ENCODE data around the gene COL4A4. TPM values are rescaled to one million over a fixed set of nuclear protein-coding genes. Genes with fewer than 3 reads are reported as not detected.

The COL4A4 gene
- total and polyA plus RNA-seq, 2 of the 13 experiments (the other 11 are each of a cell fraction or from before 2014, with no cell fraction given): not detected

- TF ChIP-seq ZNF687 (CRISPR knock-in tag; IDR thresholded peaks at IDR 0.05) (peak; percentile 22; the same call in 1 of the 2 replicates), MED13 (CRISPR knock-in tag; IDR thresholded peaks at IDR 0.05) (no peak), CAMTA2 (CRISPR knock-in tag; IDR thresholded peaks at IDR 0.05; ENCODE audit: borderline replicate concordance) (no peak), KLF9 (CRISPR knock-in tag; IDR thresholded peaks at IDR 0.05; ENCODE audit: low read depth) (no peak), NCOA5 (CRISPR knock-in tag; IDR thresholded peaks at IDR 0.05) (no peak), ZNF549 (CRISPR knock-in tag; IDR thresholded peaks at IDR 0.05) (no peak), TCF7L2 (IDR thresholded peaks at IDR 0.05; ENCODE audit: low read depth, low read length) (no peak), ZNF224 (CRISPR knock-in tag; IDR thresholded peaks at IDR 0.05) (no peak), MEIS2 (CRISPR knock-in tag; IDR thresholded peaks at IDR 0.05) (no peak), KLF13 (CRISPR knock-in tag; IDR thresholded peaks at IDR 0.05) (no peak), FIP1L1 (IDR thresholded peaks at IDR 0.05; ENCODE audit: borderline replicate concordance, insufficient read depth, low read depth, low read length) (no peak), RAD21 (CRISPR knock-in tag; IDR thresholded peaks at IDR 0.05) (peak; percentile 70; the same call in 1 of the 2 replicates), ZBTB7A (CRISPR knock-in tag; IDR thresholded peaks at IDR 0.05) (no peak), ZNF619 (CRISPR knock-in tag; IDR thresholded peaks at IDR 0.05) (no peak), HDAC2 (CRISPR knock-in tag; IDR thresholded peaks at IDR 0.05) (no peak), PHF8 (CRISPR knock-in tag; IDR thresholded peaks at IDR 0.05) (no peak), ETV5 (CRISPR knock-in tag; IDR thresholded peaks at IDR 0.05; ENCODE audit: borderline replicate concordance) (0 out of 2 replicates have a peak, but pooled peaks have one; percentile 9), ADNP (CRISPR knock-in tag; IDR thresholded peaks at IDR 0.05) (no peak), ZNF550 (CRISPR knock-in tag; IDR thresholded peaks at IDR 0.05; ENCODE audit: borderline replicate concordance) (no peak), ZNF232 (CRISPR knock-in tag; IDR thresholded peaks at IDR 0.05; ENCODE audit: borderline replicate concordance) (no peak)
- TF ChIP-seq, protein P1, sequence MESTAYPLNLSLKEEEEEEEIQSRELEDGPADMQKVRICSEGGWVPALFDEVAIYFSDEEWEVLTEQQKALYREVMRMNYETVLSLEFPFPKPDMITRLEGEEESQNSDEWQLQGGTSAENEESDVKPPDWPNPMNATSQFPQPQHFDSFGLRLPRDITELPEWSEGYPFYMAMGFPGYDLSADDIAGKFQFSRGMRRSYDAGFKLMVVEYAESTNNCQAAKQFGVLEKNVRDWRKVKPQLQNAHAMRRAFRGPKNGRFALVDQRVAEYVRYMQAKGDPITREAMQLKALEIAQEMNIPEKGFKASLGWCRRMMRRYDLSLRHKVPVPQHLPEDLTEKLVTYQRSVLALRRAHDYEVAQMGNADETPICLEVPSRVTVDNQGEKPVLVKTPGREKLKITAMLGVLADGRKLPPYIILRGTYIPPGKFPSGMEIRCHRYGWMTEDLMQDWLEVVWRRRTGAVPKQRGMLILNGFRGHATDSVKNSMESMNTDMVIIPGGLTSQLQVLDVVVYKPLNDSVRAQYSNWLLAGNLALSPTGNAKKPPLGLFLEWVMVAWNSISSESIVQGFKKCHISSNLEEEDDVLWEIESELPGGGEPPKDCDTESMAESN (CRISPR knock-in tag; conservative IDR thresholded peaks at IDR 0.05): no peak
- TF ChIP-seq, protein P2, sequence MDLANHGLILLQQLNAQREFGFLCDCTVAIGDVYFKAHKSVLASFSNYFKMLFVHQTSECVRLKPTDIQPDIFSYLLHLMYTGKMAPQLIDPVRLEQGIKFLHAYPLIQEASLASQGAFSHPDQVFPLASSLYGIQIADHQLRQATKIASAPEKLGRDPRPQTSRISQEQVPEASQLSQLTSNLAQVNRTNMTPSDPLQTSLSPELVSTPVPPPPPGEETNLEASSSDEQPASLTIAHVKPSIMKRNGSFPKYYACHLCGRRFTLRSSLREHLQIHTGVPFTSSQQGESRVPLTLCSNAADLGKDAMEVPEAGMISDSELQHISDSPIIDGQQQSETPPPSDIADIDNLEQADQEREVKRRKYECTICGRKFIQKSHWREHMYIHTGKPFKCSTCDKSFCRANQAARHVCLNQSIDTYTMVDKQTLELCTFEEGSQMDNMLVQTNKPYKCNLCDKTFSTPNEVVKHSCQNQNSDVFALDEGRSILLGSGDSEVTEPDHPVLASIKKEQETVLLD (CRISPR knock-in tag; IDR thresholded peaks at IDR 0.05; ENCODE audit: low read depth): no peak
- TF ChIP-seq, protein P3, sequence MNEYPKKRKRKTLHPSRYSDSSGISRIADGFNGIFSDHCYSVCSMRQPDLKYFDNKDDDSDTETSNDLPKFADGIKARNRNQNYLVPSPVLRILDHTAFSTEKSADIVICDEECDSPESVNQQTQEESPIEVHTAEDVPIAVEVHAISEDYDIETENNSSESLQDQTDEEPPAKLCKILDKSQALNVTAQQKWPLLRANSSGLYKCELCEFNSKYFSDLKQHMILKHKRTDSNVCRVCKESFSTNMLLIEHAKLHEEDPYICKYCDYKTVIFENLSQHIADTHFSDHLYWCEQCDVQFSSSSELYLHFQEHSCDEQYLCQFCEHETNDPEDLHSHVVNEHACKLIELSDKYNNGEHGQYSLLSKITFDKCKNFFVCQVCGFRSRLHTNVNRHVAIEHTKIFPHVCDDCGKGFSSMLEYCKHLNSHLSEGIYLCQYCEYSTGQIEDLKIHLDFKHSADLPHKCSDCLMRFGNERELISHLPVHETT (CRISPR knock-in tag; conservative IDR thresholded peaks at IDR 0.05): no peak
These were observed 130.4 kb downstream of the COL4A4 start (continued) for GRCh38 chr2:227033471-227034148.

Data from HepG2 (cell line).